ENCODE results near the gene TEAD2.

TEAD2 gene

GRCh38 chr19:49295208-49295880, 66.9 kb downstream of the TEAD2 start:
- Histone ChIP-seq H3K9me3 (ENCODE audit: insufficient read depth, low read length) (no peaks in the 10 kb centered on the region), H3K27me3 (ENCODE audit: low read length) (no peaks in the 10 kb centered on the region), H3K79me2 (ENCODE audit: insufficient read depth, low read length) (no peaks in the 10 kb centered on the region), H3K4me2 (ENCODE audit: low read depth, low read length, poor library complexity, severe bottlenecking) (no peak overlapping the region), H4K20me1 (ENCODE audit: low read depth, low read length) (no peaks in the 10 kb centered on the region), H3K27ac (ENCODE audit: low read depth, low read length) (no peak overlapping the region), H3K9ac (ENCODE audit: low read length) (no peak overlapping the region), H2AFZ (ENCODE audit: low read depth, low read length, severe bottlenecking) (no peak overlapping the region), H3K36me3 (ENCODE audit: low read length) (no peaks in the 10 kb centered on the region), H3K4me3 (ENCODE audit: insufficient read depth, low read length, poor library complexity, severe bottlenecking) (no peak overlapping the region), H3F3A (ENCODE audit: insufficient read depth) (0 out of 2 replicates have a peak, but pooled peaks cover 4% of the 10 kb centered on the region), H3K9me2 (replicated peaks; ENCODE audit: insufficient read depth, low read length) (no peaks in the 10 kb centered on the region)
- TF ChIP-seq CTCF (IDR thresholded peaks at IDR 0.05; ENCODE audit: insufficient read depth, low read length, poor library complexity, severe bottlenecking): no peak
- TF ChIP-seq EZH2phosphoT487 (conservative IDR thresholded peaks at IDR 0.05; ENCODE audit: low read length): no peak

- no peaks in the 10 kb centered on the region for H3F3A ChIP-seq (ENCODE audit: insufficient read depth)
- no peak for TF ChIP-seq CTCF (IDR thresholded peaks at IDR 0.05; ENCODE audit: insufficient read depth, low read length, poor library complexity, severe bottlenecking)
- TF ChIP-seq EZH2phosphoT487 (conservative IDR thresholded peaks at IDR 0.05; ENCODE audit: low read length): no peak
- no peak overlapping the region for H3K27ac ChIP-seq (ENCODE audit: low read depth, low read length)
- no peaks in the 10 kb centered on the region; the same call in 1 of the 2 replicates for H3K9me2 ChIP-seq (replicated peaks; ENCODE audit: insufficient read depth, low read length)
- no peak overlapping the region for H3K4me2 ChIP-seq (ENCODE audit: low read depth, low read length, poor library complexity, severe bottlenecking)
- no peak overlapping the region for H3K4me3 ChIP-seq (ENCODE audit: insufficient read depth, low read length, poor library complexity, severe bottlenecking)
- no peak overlapping the region for H2AFZ ChIP-seq (ENCODE audit: low read depth, low read length, severe bottlenecking)
- no peaks in the 10 kb centered on the region for H3K79me2 ChIP-seq (ENCODE audit: insufficient read depth, low read length)
- H3K9ac ChIP-seq (ENCODE audit: low read length): no peak overlapping the region
- H3K36me3 ChIP-seq (ENCODE audit: low read length): no peaks in the 10 kb centered on the region
- no peaks in the 10 kb centered on the region for H3K9me3 ChIP-seq (ENCODE audit: insufficient read depth, low read length)
- H4K20me1 ChIP-seq (ENCODE audit: low read depth, low read length): no peaks in the 10 kb centered on the region
- H3K27me3 ChIP-seq (ENCODE audit: low read length): no peaks in the 10 kb centered on the region
These were observed 67.8 kb downstream of the TEAD2 start for GRCh38 chr19:49294401-49294800.

All from SU-DHL-6 (cell line).